GM19023 (cell line): ENCODE results near the gene THEM5.

Experiments used
- ATAC-seq: cut with Tn5 transposase; IDR thresholded peaks from one replicate; pipeline ENCODE4 v1.9.1; 2021; ENCODE audit warnings: mild to moderate bottlenecking, moderate library complexity; ENCODE audit not compliant: unreplicated experiment

THEM5 gene

DNA sequence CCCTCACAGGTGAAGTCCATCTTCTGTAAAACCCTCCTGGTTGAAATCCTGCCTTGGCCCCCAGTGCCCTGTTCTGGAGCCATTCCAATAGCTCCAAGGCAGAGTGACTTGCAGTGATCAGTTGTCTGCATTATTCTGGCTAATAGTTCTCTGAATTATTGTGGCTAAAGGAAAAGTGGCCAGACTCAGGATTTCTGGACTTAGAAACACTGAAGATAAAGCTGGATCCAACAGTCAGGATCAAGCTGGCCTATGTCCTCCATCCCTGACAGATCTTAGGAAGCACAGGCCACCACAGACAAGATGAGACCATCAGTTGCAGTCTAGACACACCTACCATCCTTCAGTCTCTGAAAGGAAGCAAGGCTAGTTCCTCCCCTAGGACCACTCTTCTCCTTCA, 13.1 kb downstream of the THEM5 start:
- ATAC-seq, result no peak

DNA sequence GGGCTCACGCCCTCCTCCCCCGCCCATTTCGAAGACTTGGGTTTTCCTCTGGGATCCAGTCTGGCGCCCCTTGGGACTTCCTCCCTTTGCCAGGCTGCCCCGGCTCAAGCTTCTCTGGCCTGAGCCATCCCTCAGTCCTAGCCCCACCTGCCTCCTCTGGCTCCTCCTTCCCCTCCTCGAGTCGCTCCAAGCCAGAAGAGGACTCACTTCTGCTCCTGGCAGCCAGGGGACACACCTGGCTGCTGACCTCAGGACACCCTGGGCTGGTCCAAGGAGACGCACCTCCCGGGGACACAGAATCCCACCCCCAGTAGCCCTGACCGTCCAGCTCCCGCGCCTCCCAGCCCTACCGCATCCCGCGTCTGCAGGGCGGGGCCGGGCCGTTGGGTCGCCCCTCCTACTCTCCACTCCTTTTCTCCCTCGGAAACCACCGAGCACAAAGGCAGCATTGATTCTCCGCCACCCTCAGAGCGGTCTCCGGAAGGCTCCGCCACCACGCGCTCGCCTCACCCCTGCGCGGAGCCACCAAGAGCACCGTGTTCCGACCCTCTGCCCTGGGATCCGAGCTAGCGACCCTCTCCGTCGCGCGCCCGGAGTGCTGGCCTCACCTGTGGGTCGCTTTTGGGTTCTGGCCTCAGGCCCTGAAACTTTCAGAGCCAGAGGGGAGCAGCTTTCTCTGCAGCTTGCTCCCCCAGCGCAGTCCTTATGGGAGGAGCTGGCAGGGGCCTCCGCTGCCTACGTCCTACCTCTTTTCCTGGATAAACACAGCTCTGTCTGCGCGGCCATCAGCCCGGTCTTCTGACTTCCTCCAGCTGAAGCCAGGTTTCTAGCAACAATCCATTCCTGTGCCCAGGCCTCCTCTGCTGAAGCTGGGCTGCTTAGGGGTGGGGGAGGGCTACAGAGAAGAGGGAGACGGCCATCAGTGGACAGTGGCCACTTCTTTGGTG, 13.8 kb downstream of the THEM5 start, which contains the start of gene C2CD4D:
TSS of gene C2CD4D (minus strand) at position 364 of the 947 bp plus-strand sequence. CDS start 831 bp downstream, outside the sequence.
- no peak for ATAC-seq

DNA sequence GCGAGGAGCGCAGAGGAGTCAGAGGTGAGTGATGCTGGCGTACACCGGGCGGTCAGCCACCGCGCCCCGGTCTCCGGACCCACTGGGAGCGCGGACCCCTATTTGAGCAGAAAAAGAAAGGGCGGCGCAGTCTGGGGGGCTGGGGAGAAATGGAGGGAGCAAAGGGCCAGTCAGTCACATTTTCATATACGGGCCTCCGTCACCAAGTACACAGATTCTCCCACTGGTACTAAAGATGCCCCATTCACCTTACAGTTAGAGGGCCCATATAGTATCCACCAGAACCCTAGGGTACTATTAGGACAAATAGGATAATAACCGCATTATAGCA, 14.5 kb downstream of the THEM5 start:
- no peak for ATAC-seq

DNA sequence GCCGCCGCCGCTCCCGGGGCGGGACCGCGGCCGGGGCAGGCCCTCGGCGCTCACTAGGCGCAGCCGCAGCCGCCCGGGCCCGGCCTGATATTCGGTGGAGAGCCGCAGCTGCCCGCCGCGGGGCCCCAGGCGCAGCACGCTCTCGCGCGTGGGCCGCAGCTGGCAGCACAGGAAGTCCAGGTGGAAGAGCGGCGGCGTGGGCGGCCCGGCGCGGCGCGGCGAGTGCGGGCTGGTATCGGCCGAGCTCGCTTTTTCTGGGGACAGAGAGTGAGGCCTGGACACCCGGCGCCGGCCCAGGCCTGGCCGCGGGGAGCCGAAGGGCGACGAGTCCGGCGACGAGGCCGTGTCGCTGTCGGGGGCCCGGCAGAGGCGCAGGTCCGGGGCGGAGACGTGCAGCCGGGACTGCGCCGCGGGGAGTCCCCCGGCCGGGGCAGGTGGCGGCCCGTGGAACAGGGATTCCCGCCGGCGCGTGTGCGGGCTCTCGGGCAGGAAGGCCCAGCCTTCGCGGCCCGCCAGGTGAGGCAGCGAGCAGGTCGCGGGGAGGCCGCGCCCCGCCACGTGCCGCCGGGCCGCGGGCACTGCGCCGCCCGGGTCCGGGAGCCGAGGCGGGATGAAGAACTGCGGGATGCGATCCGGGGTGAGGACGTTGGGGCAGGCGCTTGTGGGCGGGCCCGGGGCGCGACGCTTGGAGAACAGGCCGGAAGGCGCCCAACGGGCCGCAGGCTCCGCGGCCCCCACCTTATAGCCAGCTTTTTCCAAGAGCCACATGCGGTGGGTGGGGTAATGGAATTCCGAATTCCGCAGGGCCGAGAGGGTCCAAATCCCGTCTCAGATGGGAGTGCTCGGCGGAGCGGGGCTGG, 15.1 kb downstream of the THEM5 start:
- ATAC-seq, result no peak

DNA sequence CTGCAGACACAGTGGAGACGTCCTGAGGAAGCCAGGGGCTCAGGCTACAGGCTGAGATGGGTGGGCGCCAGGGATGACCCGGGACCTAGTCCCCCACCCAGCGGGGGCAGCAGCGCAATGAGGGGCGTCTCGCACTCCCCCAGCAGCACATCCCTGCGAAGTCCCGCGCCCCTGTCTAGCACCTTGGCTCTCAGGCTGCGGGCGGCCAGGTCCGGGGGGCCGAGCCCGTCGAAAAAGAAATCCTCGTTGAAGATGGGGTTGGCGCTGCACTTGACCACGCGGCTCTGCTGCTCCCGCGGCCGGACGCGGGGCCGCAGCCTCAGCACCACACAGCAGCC, 15.7 kb downstream of the THEM5 start:
- ATAC-seq, result no peak

DNA sequence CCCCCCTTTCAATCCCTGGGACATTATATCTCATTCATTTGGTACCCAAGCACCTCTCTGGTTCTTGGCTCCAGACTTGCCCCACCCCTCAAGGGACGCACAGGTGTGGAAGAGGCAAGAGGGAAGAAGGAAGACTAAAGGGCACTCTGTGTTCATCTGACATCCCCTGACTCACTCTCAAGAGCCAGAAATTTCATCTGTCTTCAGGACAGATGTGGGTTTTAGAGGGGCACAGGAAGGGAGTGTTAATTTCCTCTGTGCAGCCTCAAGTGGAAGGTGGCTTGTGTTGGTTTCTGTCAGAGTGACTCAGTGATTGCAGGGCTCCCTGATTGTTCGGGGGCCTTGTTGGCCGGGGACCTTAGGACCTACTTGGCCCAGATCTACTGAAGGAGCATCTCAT, 16.3 kb downstream of the THEM5 start:
- ATAC-seq, result no peak

DNA sequence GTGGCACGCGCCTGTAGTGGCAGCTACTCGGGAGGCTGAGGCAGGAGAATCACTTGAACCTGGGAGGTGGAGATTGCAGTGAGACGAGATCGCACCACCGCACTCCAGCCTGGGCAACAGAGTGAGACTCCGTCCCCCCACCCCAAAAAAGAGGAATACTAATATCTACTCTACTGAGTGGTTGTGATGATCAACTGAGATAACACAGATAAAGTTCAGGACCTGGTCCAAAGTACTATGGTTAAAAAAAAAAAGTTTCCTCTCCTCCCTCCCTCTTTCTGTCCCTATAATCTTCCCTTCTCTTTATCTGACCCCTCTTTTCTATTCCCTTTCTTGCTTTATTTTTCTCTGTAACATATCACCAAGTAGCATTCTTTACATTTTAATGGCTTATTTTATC, 17.9 kb downstream of the THEM5 start:
- no peak for ATAC-seq

DNA sequence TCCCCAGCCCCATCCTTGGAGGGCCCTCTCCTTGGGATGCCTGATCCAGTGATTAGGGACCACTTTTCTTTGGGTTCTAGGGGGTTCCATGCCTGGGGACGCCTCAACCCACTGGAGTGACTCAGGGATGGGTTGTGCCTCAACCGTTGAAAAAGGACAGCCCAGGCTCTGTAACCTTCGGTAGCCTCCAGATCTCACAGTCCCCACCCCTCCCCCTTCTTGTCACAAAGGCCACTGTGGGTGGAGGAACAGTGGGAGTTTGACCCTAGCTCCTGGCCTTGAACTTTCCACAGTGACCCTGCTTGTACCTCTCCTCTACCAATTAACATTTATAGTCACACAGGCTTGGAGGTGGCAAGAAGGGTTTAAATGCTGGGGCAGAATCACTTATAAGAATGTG, 19.3 kb downstream of the THEM5 start:
- ATAC-seq, result no peak

DNA sequence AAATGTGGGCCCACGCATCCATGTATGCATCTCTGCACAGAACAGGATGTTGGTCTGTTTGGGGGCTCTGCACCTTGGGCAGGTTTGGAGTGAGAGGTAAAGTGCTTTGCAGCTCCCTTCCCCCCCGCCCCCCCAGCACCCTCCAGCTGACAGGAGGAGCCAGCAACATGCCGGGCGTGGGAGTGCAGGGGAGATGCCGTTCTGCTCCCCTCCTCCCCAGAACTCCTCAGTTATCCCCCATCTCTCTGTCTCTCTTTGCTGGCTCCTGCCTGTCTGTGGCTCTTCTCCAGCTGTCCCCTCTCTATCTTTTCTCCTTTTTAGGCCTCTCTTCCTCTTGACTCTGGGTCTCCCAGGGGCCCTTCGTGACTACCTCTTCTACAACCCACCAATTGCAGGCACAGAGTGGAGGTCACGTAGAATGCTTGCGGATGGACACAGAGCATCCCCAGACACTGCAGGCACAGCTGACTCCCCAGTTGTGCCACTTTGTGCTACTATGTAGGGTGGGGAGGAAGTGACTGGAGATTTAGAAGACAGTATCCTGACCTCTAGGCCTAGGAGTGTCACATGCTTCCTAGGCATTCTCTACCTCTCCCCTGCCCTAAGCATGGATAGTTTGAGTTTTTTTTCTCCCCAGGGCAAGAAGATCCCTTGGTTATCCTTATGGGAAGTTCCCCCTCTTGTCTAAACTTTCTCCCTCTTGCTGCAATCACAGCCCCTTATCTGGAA, 20.2 kb downstream of the THEM5 start:
- no peak for ATAC-seq

DNA sequence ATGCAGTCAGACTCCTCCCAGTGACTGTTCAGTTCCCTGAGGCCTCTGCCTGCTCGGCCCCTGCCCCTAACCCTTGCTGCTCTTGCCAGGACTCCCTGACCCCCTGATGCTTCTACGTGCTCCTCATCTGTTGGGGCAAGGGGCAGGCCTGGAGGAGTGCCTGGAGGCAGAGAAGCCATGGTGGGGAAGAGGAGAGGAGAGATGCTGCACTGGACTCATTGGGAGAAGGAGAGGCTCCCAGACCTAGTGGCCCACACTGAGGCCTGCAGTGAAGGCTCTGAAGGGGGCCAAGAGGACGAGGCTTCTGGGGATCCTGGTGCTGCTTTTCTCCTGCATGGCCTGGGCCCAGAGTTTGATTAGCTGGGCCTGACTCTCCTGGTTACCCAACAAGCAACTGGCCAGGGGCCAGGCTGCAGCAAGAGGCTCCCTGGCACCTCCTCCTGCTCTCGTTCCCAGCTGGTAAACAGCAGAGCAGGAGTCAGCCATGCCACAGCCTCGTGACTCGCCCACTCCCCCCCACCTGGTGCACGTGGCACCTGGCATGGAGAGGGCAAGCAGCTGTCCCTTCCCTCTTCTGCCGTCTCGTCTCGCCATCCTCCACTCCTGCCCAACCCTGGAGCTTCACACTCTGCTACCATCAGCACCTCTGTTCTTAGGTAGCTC, 21.1 kb downstream of the THEM5 start:
- no peak for ATAC-seq

DNA sequence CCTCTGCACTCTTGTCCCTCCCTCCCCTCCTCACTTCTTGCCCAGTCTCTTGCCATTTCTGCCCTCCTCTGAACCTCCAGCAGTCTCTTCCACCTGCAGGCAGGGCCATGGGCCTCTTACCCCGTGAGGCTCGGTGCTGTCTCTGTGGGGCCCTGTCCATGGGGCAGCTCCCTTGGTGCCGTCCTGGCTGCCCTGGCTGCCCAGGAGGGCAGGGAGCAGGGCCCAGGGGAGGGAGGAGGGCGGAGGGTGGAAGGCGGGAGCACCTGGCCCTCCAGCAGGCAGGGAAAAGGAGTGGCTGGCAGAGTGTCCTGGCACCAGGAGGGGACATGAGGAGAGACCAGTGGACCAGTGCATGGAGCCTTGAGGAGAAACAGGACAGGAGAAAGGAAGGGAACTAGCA, 21.9 kb downstream of the THEM5 start, which contains the start of gene RORC:
TSS of gene RORC (minus strand) at position 198 of the 400 bp plus-strand sequence. CDS start at position 160, 38 bp downstream.
- ATAC-seq, result no peak

DNA sequence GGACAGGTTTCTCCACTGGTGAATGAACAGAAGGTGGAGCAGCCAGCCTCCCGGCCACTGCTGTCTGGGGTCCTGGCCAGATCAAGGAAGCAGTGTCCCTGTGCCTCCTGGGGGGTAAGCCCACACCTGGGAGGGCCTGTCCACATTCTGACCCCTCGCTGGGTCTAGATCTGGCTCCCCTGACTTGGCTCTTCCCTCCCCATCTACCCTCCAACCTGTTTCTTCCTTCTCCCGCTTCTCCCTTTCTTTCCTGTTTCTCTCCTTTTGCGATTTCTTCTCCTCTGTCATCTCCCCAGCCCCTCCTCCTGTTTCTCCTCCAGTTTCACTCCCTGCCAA, 22.3 kb downstream of the THEM5 start:
- ATAC-seq, result no peak

DNA sequence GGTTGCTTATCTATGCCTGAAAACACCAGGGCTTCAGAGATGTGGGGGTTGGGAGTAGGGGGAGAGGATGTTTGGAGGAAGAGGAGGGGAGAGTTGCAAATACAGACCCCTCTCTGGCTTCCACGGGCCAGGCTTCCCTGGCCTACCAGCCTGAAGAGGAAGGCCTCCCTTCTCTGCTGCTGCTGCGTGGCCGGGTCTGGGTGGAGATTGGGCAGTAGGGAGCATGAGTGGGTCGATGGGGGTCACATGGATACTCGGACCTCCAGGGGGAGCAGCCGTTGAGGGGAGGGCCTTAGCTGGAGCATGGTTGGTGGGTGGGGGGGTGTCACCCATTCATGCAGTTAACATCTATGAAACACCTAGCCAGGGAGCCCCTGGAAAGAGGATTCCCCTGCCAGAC, 23.5 kb downstream of the THEM5 start:
- no peak for ATAC-seq

DNA sequence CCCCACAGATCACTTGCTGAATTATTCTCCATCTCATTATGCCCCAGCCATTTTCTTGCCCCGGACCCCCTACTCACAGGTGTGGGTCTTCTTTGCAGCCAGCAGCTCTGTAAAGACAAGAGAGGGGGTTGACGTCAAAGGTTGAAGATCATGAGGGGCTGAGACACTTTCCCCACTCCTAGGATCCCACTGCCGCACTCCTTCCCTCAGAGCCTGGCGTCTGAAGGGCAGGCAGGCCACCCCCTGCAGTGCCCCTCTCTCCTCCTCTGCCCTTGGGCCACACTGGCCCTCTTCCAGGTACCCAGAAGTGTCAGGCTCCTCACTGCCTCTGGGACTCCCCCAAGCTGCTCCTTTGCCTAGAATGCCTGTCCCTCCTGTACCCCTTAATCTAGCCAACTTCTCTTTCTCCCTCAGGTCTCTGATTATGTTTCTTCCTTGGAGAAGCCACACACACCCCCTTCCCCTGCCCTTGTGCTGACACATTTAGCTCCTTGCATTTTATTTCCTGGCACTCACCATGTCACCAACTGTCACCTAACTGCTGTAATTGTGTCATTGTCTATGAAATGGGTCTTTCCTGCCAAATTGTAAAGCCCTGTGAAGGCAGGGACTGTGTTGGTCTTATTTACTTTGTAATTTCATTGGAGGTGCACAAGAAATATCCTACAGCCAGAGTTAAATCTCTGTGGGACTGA, 24.0 kb downstream of the THEM5 start:
- no peak for ATAC-seq

DNA sequence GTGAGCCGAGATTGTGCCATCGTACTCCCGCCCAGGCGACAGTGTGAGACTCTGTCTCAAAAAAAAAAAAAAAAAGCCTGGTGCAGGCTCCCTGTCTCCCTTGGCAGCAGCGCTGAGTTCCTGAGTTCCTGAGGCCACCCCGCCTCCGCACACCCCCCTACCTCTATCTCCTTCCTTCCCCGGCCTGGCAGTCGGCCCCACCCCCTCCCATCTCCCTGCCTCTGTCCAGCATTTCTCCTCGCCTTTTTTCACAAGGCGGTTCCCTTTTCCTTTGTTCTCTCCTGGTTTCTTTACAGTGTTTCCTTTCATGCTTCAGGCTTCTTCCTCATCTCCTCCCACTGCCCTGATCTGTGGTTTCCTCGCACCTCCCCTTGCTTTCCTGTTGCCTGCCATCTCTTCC, 24.6 kb downstream of the THEM5 start:
- ATAC-seq, result no peak

DNA sequence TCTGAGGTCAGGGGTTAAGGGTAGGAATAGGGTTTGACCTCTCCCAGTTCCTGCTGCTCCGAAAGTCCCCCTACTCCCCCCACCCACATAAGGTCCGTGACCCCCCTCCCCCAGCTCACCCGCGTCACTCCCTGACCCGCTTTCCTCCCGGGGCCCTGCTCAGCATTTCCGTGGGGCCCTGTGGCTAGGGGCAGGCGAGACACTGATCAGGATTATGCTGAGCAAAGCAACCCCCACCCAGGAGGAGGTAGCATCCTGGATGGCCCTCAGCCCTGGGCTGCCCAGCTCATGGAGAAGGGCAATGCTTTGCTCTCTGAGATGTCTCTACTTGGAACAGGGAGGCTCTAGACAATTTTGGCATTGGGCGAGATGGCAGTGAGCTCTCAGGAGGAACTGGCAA, 25.7 kb downstream of the THEM5 start:
- ATAC-seq, result no peak

DNA sequence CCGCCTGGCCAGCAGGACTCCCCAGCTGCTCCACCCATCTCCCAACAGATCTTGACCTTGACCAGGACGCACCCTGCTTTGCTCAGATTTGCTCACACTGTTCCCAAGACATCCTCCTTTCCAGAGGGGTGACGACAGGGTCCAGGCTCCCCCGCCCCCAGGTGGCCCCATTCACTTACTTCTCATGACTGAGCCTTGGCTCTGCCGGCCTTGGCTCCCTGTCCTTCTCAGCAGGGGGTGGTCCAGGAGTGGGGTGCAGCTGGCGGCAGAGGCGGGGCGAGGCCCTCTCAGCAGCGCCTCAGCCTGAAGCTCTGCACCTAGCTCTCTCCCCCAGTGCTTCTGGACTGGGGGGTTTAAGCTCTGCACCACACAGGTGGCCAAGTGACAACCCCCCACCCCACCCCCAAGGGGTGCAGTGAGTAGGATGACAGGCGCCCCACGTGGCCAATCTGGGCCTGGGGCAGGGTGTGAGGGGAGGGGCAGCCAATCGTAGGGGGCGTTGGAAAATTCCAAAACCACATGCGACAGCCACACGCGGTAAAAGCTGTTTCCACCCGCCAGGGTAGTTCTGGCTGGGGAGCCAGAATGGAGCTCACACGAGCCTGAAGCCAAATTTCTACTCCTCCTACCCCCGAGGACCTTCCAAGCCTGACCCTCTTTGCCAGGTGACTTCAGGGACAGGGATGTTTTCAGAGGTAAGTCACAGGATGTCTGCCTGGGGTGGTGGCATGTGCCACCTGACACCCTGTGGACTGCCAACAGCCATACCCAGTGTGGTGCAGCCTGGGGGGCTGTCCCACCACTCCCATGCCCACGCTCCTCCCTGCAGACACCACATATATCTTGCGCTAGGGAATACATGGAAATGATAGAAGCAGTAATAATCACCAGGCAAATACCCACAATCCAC, 27.5 kb downstream of the THEM5 start:
- ATAC-seq, result no peak

DNA sequence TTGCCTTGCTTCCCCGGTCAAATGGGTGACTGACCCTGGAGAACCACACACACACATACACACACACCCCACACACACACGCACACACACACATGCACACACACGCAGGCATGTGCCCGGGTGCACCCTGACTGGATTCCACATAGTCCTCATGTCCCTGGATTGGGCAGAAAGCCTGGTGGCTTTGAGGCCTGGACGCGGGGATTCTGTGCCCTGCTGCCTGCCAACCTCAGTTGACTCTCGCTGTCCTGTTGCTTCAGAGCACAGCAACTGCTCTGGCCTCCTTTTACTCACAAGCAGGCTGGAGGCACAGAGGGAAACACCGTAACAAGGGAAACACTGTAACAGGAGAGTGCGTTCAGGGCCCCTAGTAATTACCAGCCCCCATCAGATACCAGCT, 28.3 kb downstream of the THEM5 start:
- ATAC-seq, result no peak

DNA sequence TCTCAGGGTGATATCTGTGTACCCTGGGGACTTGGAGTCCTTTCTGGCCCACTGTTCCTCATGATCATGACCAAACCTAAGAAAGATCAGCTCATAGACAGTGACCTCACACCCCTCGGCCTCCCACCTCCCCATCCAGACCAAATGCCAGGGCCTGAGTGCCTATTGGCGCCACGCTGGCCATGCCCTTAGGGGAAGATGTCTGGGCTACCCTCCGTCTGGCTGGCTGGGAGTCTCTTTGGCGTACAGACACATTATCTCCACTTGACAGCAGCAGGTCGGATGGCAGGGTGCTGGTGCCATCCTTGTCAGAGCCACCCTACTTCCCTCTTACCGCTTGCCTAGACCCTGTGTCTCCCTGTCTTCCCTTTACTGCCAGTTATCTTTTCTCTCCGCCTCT, 30.3 kb downstream of the THEM5 start:
- no peak for ATAC-seq
